Heart right ventricle (tissue), 16 donors: ENCODE measurements around the gene ELMO1. TPM values are rescaled to one million over a fixed set of nuclear protein-coding genes. Genes with fewer than 3 reads are reported as not detected.

Experiments
- ATAC-seq, 8 donors: fragments of 200-7000 bp; cut with Tn5 transposase; one replicate each; pipeline ENCODE4 v1.9.1; 2020; ENCODE audit warnings: mild to moderate bottlenecking in 8 of 8, moderate library complexity in 8 of 8, moderate number of reproducible peaks in 1 of 8
- DNase-seq, 2 donors: peaks; one replicate each; pipeline ENCODE4 v3.0.0-alpha.2; 2020
- H3K27ac ChIP-seq, 10 donors: fragments of 200-600 bp; sonication (generic) in 2 of 10; one replicate each; pipeline versions ENCODE4 v1.5.0 to v1.8.0; 2020 to 2022; ENCODE audit warnings: mild to moderate bottlenecking in 3 of 10
- H3K27me3 ChIP-seq, 7 donors: fragments of 200-600 bp; one replicate each; pipeline ENCODE4 v1.8.0; 2021 to 2022; ENCODE audit warnings: mild to moderate bottlenecking in 2 of 7
- H3K36me3 ChIP-seq, 9 donors: fragments of 200-600 bp; sonication (generic) in 1 of 9; one replicate each; pipeline versions ENCODE4 v1.5.0 to v1.8.0; 2020 to 2022; ENCODE audit warnings: mild to moderate bottlenecking in 2 of 9
- H3K4me1 ChIP-seq, 9 donors: fragments of 200-600 bp; sonication (generic) in 1 of 9; one replicate each; pipeline versions ENCODE4 v1.5.0 to v1.8.0; 2020 to 2022; ENCODE audit warnings: mild to moderate bottlenecking in 4 of 9
- H3K4me3 ChIP-seq, 10 donors: fragments of 200-600 bp; sonication (generic) in 2 of 10; one replicate each; pipeline versions ENCODE4 v1.5.0 to v1.8.0; 2020 to 2022; ENCODE audit warnings: mild to moderate bottlenecking in 7 of 10, moderate library complexity in 2 of 10
- H3K9me3 ChIP-seq, 11 donors: fragments of 200-600 bp in 10 of 11; sonication (generic) in 2 of 11; one replicate each; pipeline versions ENCODE4 v1.5.0 to v1.8.0; 2013 to 2022; ENCODE audit warnings: mild to moderate bottlenecking in 2 of 11, control low read depth in 1 of 11, moderate library complexity in 1 of 11
- CTCF ChIP-seq, 9 donors: fragments of 200-600 bp; sonication (generic) in 2 of 9; IDR thresholded peaks; one replicate each; pipeline versions ENCODE4 v1.5.0 to v1.8.0; 2021 to 2022; ENCODE audit warnings: antibody characterized with exemption in 9 of 9, mild to moderate bottlenecking in 5 of 9, moderate library complexity in 1 of 9
- WGBS, 2 donors: extraction: QIAGEN DNeasy Blood & Tissue Kit; methylation state at CpG; one replicate each; pipeline ENCODE4 v1.1.7; 2013; ENCODE audit warnings: inconsistent platforms in 1 of 2; 5-methylcytosine and 5-hydroxymethylcytosine counted together
- intact Hi-C, 10 donors: fragments of 100-400 bp; cut with DNase I; formaldehyde crosslinking; loops; one replicate each; pipeline versions ENCODE4 v1.11.1 to v1.14.2; 2022
- polyA plus RNA-seq, 2 donors: library from polyadenylated mRNA; stranded (reverse); fragments of 200-250 nt; gene quantifications; one replicate each; pipeline ENCODE4 v1.2.3, GENCODE V29; 2013
- total RNA-seq, 10 donors: library from RNA; stranded (reverse); fragmentation: NEBNext Ultra II Directional in 3 of 10; extraction: Animal tissue kit (Norgen Biotek cat#: 25700) in 3 of 10; gene quantifications; one replicate each; pipeline versions ENCODE4 v1.2.1 to v1.2.4, GENCODE V29; 2021 to 2023
- donor health status: Arrhythmogenic right ventricular cardiomyopathy.
- donor health status: ischemic (EF 13 %, LVEDD 7.1; RV severe dilation, severe dysfunction).
- donor health status: healthy with polysubstance abuse.
- donor health status: DM: no; HTN: yes; CAD: no.
- donor health status: DM: no; HTN: no; CAD: no.
- donor health status: ischemic (EF 25% LVEDD 6.9; RV normal size, moderate dysfunction).
- donor health status: ischemic (EF 25% LVEDD 5.7; RV mildly dilated, moderate dysfunction).
- donor health status: healthy.
- donor health status: DM: yes; HTN: yes; CAD: no.
- donor health status: Ischemic cardiomyopathy.
- donor health status: ischemic (EF 35%, LVEDD 5.7; RV mildly dilated, moderate dysfunction).
- donor health status: nonischemic (EF 11% LVEDD 7.7; RV severe dilation, severe dysfunction).
- donor health status: DM: yes; HTN: yes; CAD: no.
- donor health status: PGD.
- donor health status: ischemic (EF 29% LVEDD 5.4; RV normal size, mild dysfunction).
- donor health status: nonischemic (EF 23%, LVEDD 6.1; RV moderate dilation, normal function).

The ELMO1 gene
- total and polyA plus RNA-seq, 12 donors = 8.5 to 18.0 (median 13.9) TPM

DNA sequence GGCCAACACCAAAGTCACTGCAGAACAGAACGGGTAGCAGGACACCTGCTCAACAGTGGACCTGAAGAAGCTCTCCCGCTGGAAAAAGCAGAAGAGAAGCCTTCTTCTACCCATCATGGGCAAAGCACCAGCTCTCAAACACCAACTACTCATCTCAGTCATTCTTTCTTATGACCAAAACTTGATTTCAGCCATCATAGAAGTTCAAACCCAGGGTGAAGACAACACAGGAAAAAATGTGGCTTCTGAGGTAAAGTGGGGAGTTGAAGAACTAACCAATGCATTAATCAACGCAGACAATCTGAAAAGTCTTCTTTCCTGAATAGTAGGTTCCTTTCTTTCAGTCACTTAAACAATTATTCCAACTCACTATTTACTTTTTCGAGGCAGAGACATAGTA lies 83.3 kb downstream of the ELMO1 start:
- H3K27ac ChIP-seq = no peak overlapping the region
- no peaks in the 10 kb centered on the region for H3K9me3 ChIP-seq
- intact Hi-C loops = loop anchor here in 1 of 10 donors (10.0 kb wide), 1 partner anchor 79 kb away; the partner anchor contains the start of gene ELMO1
- no peak for TF ChIP-seq CTCF (IDR thresholded peaks at IDR 0.05)
- DNase-seq = no peak
- WGBS, 2 donors = 91 to 93% methylated on average over 4 of the region's 4 CpGs
- H3K27me3 ChIP-seq = no peaks in the 10 kb centered on the region
- no peaks in the 10 kb centered on the region for H3K36me3 ChIP-seq
- H3K4me3 ChIP-seq = no peak overlapping the region
- no peak for ATAC-seq
- H3K4me1 ChIP-seq = peaks cover 0 to 42% (median 4%) of the 10 kb centered on the region in 9 donors

DNA sequence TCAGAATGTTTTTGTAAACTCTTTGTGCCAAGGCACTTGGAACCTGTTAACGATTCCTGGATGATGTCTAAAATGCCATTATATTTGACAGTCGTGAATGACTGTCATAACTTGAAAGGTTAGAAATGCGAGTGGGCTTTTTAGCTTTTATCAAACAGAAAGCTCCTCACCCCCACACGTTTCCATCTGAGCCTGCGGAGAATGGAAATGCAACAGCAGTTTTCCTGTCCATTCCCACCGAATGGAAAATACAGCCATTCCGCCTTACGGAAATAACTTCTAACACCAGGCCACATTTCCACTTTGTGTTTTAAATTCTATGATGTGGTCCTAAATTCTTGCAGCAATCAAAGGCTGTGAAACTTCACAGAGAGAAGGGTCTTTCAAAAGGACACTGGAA lies 83.8 kb downstream of the ELMO1 start:
- 62 to 64% methylated on average over 8 of the region's 8 CpGs for WGBS, 2 donors
- Histone ChIP-seq H3K27me3 (no peaks in the 10 kb centered on the region), H3K36me3 (no peaks in the 10 kb centered on the region), H3K4me1 (peaks cover 0 to 45% (median 4%) of the 10 kb centered on the region in 9 donors), H3K9me3 (no peaks in the 10 kb centered on the region), H3K27ac (peak overlapping the region in 1 of 10 donors; percentile 26), H3K4me3 (no peak overlapping the region)
- intact Hi-C loops = loop anchor here in 1 of 10 donors (10.0 kb wide), 1 partner anchor 80 kb away; the partner anchor contains the start of gene ELMO1
- no peak for TF ChIP-seq CTCF (IDR thresholded peaks at IDR 0.05)
- no peak for ATAC-seq
- DNase-seq = no peak

- Histone ChIP-seq H3K36me3 (no peaks in the 10 kb centered on the region), H3K9me3 (no peaks in the 10 kb centered on the region), H3K4me1 (peaks cover 0 to 43% (median 9%) of the 10 kb centered on the region in 9 donors), H3K27ac (no peak overlapping the region), H3K4me3 (no peak overlapping the region), H3K27me3 (no peaks in the 10 kb centered on the region)
- DNase-seq (no peak), ATAC-seq (no peak)
- WGBS, 2 donors = 97 to 98% methylated on average over 3 of the region's 3 CpGs
- TF ChIP-seq CTCF (IDR thresholded peaks at IDR 0.05) = no peak
- intact Hi-C loops = loop anchor here in 1 of 10 donors (10.0 kb wide), 1 partner anchor 81 kb away; the partner anchor contains the start of gene ELMO1
Measured at GRCh38 chr7:37363536-37364491, 84.8 kb downstream of the ELMO1 start.

DNA sequence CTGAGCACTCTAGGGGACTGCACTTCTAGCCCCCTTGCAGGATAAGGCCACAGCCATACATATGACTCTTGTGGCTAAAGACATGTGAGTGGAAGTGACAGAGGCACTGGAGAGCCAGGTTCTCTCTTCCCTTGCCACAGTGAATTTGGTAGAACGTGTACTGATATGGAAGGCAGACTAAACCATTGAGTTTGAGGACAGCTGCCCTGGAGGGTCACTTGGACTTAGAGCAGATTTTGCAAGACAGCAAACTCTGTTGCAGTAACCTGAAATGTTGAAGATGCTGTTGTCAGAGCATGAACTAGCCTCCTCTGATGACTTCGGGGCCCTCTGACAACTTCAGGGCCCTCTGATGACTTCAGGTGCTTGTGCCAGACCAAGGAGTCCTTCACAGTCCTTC lies 85.9 kb downstream of the ELMO1 start:
- no peak for TF ChIP-seq CTCF (IDR thresholded peaks at IDR 0.05)
- peaks cover 0 to 53% (median 11%) of the 10 kb centered on the region in 9 donors for H3K4me1 ChIP-seq
- WGBS, 2 donors = 93 to 97% methylated on average over 2 of the region's 2 CpGs
- H3K4me3 ChIP-seq = no peak overlapping the region
- H3K36me3 ChIP-seq = no peaks in the 10 kb centered on the region
- no peak for ATAC-seq
- H3K9me3 ChIP-seq = no peaks in the 10 kb centered on the region
- H3K27ac ChIP-seq = no peak overlapping the region
- intact Hi-C loops = loop anchor here in 1 of 10 donors (10.0 kb wide), 1 partner anchor 82 kb away; the partner anchor contains the start of gene ELMO1
- H3K27me3 ChIP-seq = no peaks in the 10 kb centered on the region
- no peak for DNase-seq
